GM12892 (cell line): ENCODE data around the gene SULT1E1.

Source experiments
- POLR2A ChIP-seq: IDR thresholded peaks from 2 replicates; pipeline ENCODE4 v1.6.1; 2011; ENCODE audit warnings: low read depth, low read length, control low read depth
- POLR2AphosphoS5 ChIP-seq: IDR thresholded peaks from 2 replicates; pipeline ENCODE4 v1.6.1; 2011; ENCODE audit warnings: low read depth, low read length, control low read depth

DNA sequence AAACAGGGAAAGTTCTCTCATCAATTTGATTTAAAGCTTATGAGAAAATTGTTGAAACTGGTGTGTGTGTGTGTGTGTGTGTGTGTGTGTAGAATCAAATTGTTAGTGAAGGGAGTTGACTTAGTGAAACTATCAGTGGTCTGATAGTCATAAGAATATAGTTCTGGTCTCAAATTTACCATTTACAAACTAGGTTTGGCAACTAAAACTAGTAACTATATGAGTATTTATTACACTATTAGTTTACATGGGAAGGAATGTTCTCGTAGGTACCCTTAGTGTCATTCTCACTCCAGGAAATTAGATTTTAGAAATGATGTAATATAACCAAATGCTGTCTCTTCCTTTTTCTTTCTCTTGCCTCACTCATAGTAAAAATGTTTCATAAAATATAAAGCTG, 11.9 kb downstream of the SULT1E1 start:
- TF ChIP-seq POLR2AphosphoS5 (no peak), POLR2A (no peak)
